ENCODE measurements around the gene ITGA11. TPM values are rescaled to one million over a fixed set of nuclear protein-coding genes. Genes with fewer than 3 reads are reported as not detected.

Gene ITGA11
- total and polyA plus RNA-seq, 2 of the 4 experiments (the other 2 are of a cell fraction) = 4.1 to 6.6 TPM

- WGBS, 2 experiments (ENCODE audit: extremely low coverage in 2 of 2, insufficient read length in 1 of 2) = no CpG with 5 or more reads among the region's 3 CpGs
- no peak overlapping the region; the same call in 1 of the 2 replicates for H3K18ac ChIP-seq (ENCODE audit: low read depth, low read length)
- H3K4me2 ChIP-seq (ENCODE audit: low read depth, low read length) = no peak overlapping the region
- ATAC-seq (ENCODE audit: low read depth) (no peak), DNase-seq (no peak)
- peak overlapping the region; percentile 3; the same call in 1 of the 3 replicates for H2BK15ac ChIP-seq (ENCODE audit: low read depth, low read length)
- H3K4me1 ChIP-seq (ENCODE audit: control insufficient read depth, insufficient read depth, low read length) = peaks cover 20% of the 10 kb centered on the region
- in situ Hi-C loops (cut with MboI; ENCODE audit: low sequenced_read_pairs) = no loop called here
- H4K20me1 ChIP-seq (ENCODE audit: insufficient read depth, low read length) = peaks cover 5% of the 10 kb centered on the region; the same call in 1 of the 2 replicates
- no peak overlapping the region for H2AFZ ChIP-seq (replicated peaks; ENCODE audit: low read length, poor library complexity)
- peak overlapping the region; percentile 72; the same call in 1 of the 2 replicates for H2BK120ac ChIP-seq (ENCODE audit: low read depth, low read length)
- peak overlapping the region; percentile 76 for H3K4ac ChIP-seq (ENCODE audit: low read depth, low read length)
- no peak overlapping the region for H3K23ac ChIP-seq (ENCODE audit: low read depth, low read length)
- no TSS peak for BruUV-seq (replicated peaks)
- ChIA-PET POLR2A (ENCODE audit: unreplicated experiment) (no interaction called here), CTCF (interaction anchor here (1.1 kb wide), 1 partner anchor 13 kb away, joined by 4 read pairs; no protein-coding TSS in a partner anchor)
- H3K36me3 ChIP-seq (ENCODE audit: control insufficient read depth, insufficient read depth, low read length) = no peaks in the 10 kb centered on the region
- H2AK9ac ChIP-seq (replicated peaks; ENCODE audit: low read depth, low read length, poor library complexity) = no peak overlapping the region
- peak overlapping the region; percentile 10; the same call in 1 of the 2 replicates for H2AK5ac ChIP-seq (ENCODE audit: low read depth, low read length)
- peaks cover 0 to 29% of the 10 kb centered on the region in 2 experiments; a peak in 2 of 4 replicates for H3K79me1 ChIP-seq (ENCODE audit: low read depth in 1 of 2, low read length in 2 of 2)
- H4K91ac ChIP-seq (ENCODE audit: insufficient read depth, low read depth, low read length) = 0 out of 2 replicates have a peak overlapping the region, but pooled peaks have one; percentile 53
- no peak for TF ChIP-seq MAFK (IDR thresholded peaks at IDR 0.05; ENCODE audit: low read depth, low read length)
- H3K9me3 ChIP-seq (ENCODE audit: control insufficient read depth, insufficient read depth, low read length) = no peaks in the 10 kb centered on the region
- H3K14ac ChIP-seq (replicated peaks; ENCODE audit: low read depth, low read length) = peak overlapping the region; percentile 63; the same call in 1 of the 2 replicates
- no peak overlapping the region for H3K4me3 ChIP-seq (ENCODE audit: insufficient read depth, low read depth, low read length)
- intact Hi-C loops (cut with micrococcal nuclease) = no loop called here
- H3K27me3 ChIP-seq (ENCODE audit: control insufficient read depth, insufficient read depth, low read length) = no peaks in the 10 kb centered on the region
- dilution Hi-C loops (cut with HindIII; ENCODE audit: low sequenced_read_pairs, unreplicated experiment) = no loop called here
- H4K5ac ChIP-seq (ENCODE audit: low read depth, low read length) = no peak overlapping the region
- H3K9ac ChIP-seq (ENCODE audit: low read depth, low read length) = no peak overlapping the region
- H3K27ac ChIP-seq (ENCODE audit: insufficient read depth, low read length) = no peak overlapping the region
- H3K9me1 ChIP-seq (ENCODE audit: insufficient read depth, low read length) = peaks cover 26% of the 10 kb centered on the region
- no peak overlapping the region for H3K56ac ChIP-seq (ENCODE audit: extremely low read depth, insufficient read depth, low read length)
- H4K8ac ChIP-seq (ENCODE audit: low read depth in 2 of 2, low read length in 2 of 2) = no peak overlapping the region; a peak in 1 of 4 replicates
- no peak overlapping the region for H2BK5ac ChIP-seq (ENCODE audit: low read depth, low read length, poor library complexity, severe bottlenecking)
- H2BK20ac ChIP-seq (ENCODE audit: low read depth, low read length) = peak overlapping the region; percentile 67; the same call in 1 of the 2 replicates
Observed at GRCh38 chr15:68378595-68378994, 53.4 kb downstream of the ITGA11 start.

Data from IMR-90 (cell line).